HEK293 (cell line): Measurements from ENCODE around the gene ACTN3.
A peak's percentile ranks its signal among the peaks of the same experiment; 100 is the strongest.

ENCODE experiments used
- CTCF ChIA-PET: fragments of 350-600 bp; formaldehyde crosslinking; extraction: SDS; loops from one replicate; lab custom pipeline; 2021; ENCODE audit warnings: antibody characterized with exemption; lab: Yijun Ruan, JAX
- POLR2A ChIA-PET: fragments of 300-600 bp; formaldehyde crosslinking; extraction: SDS; loops from one replicate; lab custom pipeline; 2020; ENCODE audit warnings: antibody characterized with exemption, inconsistent platforms; lab: Yijun Ruan, JAX
- H3K27ac ChIP-seq: fragments of 200-500 bp; sonication (Bioruptor generic); 2 replicates; pipeline ENCODE4 v1.5.1; 2014; ENCODE audit warnings: low read depth, low read length, control low read depth, inconsistent platforms; ENCODE audit errors: extremely low read depth
- H3K36me3 ChIP-seq, 2 experiments: fragments of 200-500 bp in 1 of 2; sonication (Bioruptor generic) in 1 of 2; 1 replicate in 1 of 2; 2 replicates in 1 of 2; pipeline ENCODE4 v1.5.1; 2014 to 2017; ENCODE audit warnings: inconsistent platforms in 2 of 2, low read length in 2 of 2; ENCODE audit not compliant: control insufficient read depth in 2 of 2, insufficient read depth in 1 of 2
- H3K4me1 ChIP-seq: fragments of 200-500 bp; sonication (Bioruptor generic); 2 replicates; pipeline ENCODE4 v1.5.1; 2014; ENCODE audit warnings: mild to moderate bottlenecking, low read length, inconsistent platforms; ENCODE audit not compliant: control insufficient read depth, insufficient read depth
- H3K4me3 ChIP-seq: 2 replicates; pipeline ENCODE4 v1.5.1; 2011; ENCODE audit warnings: low read depth, mild to moderate bottlenecking, control low read depth, low read length, moderate library complexity
- H3K9me3 ChIP-seq: fragments of 200-500 bp; sonication (Bioruptor generic); 2 replicates; pipeline ENCODE4 v1.5.1; 2014; ENCODE audit warnings: low read depth, low read length, inconsistent platforms; ENCODE audit not compliant: control insufficient read depth, insufficient read depth
- CTCF ChIP-seq: fragments of 450-650 bp; formaldehyde crosslinking; IDR thresholded peaks from 2 replicates; pipeline ENCODE4 v1.5.1; 2016; ENCODE audit warnings: missing biosample characterization, missing genetic modification characterization
- MZF1 ChIP-seq: fragments of 450-650 bp; formaldehyde crosslinking; IDR thresholded peaks from 2 replicates; pipeline ENCODE4 v1.5.1; 2017; ENCODE audit warnings: missing biosample characterization, missing genetic modification characterization, borderline replicate concordance
- OSR2 ChIP-seq: fragments of 450-650 bp; formaldehyde crosslinking; IDR thresholded peaks from 2 replicates; pipeline ENCODE4 v1.5.1; 2016; ENCODE audit warnings: missing biosample characterization, missing genetic modification characterization
- SP3 ChIP-seq: fragments of 450-650 bp; formaldehyde crosslinking; IDR thresholded peaks from 2 replicates; pipeline ENCODE4 v1.5.1; 2016; ENCODE audit warnings: missing biosample characterization, missing genetic modification characterization
- WT1 ChIP-seq: fragments of 450-650 bp; formaldehyde crosslinking; IDR thresholded peaks from 2 replicates; pipeline ENCODE4 v1.5.1; 2016; ENCODE audit warnings: missing biosample characterization, missing genetic modification characterization
- ZBTB7A ChIP-seq: fragments of 450-650 bp; formaldehyde crosslinking; IDR thresholded peaks from 2 replicates; pipeline ENCODE4 v1.5.1; 2016; ENCODE audit warnings: low read depth, missing biosample characterization, missing genetic modification characterization
- ZFHX2 ChIP-seq: fragments of 450-650 bp; formaldehyde crosslinking; conservative IDR thresholded peaks from 2 replicates; pipeline ENCODE4 v1.5.1; 2016; ENCODE audit warnings: missing biosample characterization, missing genetic modification characterization
- ZIC2 ChIP-seq: fragments of 450-650 bp; formaldehyde crosslinking; IDR thresholded peaks from 2 replicates; pipeline ENCODE4 v1.5.1; 2016; ENCODE audit warnings: missing biosample characterization, missing genetic modification characterization
- ZNF2 ChIP-seq: fragments of 450-650 bp; formaldehyde crosslinking; IDR thresholded peaks from 2 replicates; pipeline ENCODE4 v1.5.1; 2016; ENCODE audit warnings: missing biosample characterization, missing genetic modification characterization
- ZNF214 ChIP-seq: fragments of 450-650 bp; formaldehyde crosslinking; IDR thresholded peaks from 2 replicates; pipeline ENCODE4 v1.5.1; 2017; ENCODE audit warnings: missing biosample characterization, mild to moderate bottlenecking, missing genetic modification characterization, borderline replicate concordance
- ZNF404 ChIP-seq: fragments of 450-650 bp; formaldehyde crosslinking; IDR thresholded peaks from 2 replicates; pipeline ENCODE4 v1.5.1; 2017; ENCODE audit warnings: missing biosample characterization, missing genetic modification characterization
- ZNF416 ChIP-seq: fragments of 450-650 bp; formaldehyde crosslinking; IDR thresholded peaks from 2 replicates; pipeline ENCODE4 v1.5.1; 2016; ENCODE audit warnings: missing biosample characterization, missing genetic modification characterization
- ZNF449 ChIP-seq: fragments of 450-650 bp; formaldehyde crosslinking; IDR thresholded peaks from 2 replicates; pipeline ENCODE4 v1.5.1; 2017; ENCODE audit warnings: missing biosample characterization, mild to moderate bottlenecking, missing genetic modification characterization, moderate library complexity
- ZNF610 ChIP-seq: fragments of 450-650 bp; formaldehyde crosslinking; IDR thresholded peaks from 2 replicates; pipeline ENCODE4 v1.5.1; 2016; ENCODE audit warnings: missing biosample characterization, missing genetic modification characterization, borderline replicate concordance
- ZNF658 ChIP-seq: fragments of 450-650 bp; formaldehyde crosslinking; IDR thresholded peaks from 2 replicates; pipeline ENCODE4; 2016; ENCODE audit warnings: missing biosample characterization, missing genetic modification characterization
- ZNF791 ChIP-seq: fragments of 450-650 bp; formaldehyde crosslinking; IDR thresholded peaks from 2 replicates; pipeline ENCODE4 v1.5.1; 2016; ENCODE audit warnings: missing biosample characterization, missing genetic modification characterization
- TF ChIP-seq, protein P1 (sequence below): fragments of 450-650 bp; formaldehyde crosslinking; IDR thresholded peaks from 2 replicates; pipeline ENCODE4 v1.5.1; 2016; ENCODE audit warnings: missing biosample characterization, missing genetic modification characterization
- TF ChIP-seq, protein P2 (sequence below): fragments of 450-650 bp; formaldehyde crosslinking; IDR thresholded peaks from 2 replicates; pipeline ENCODE4 v1.5.1; 2017; ENCODE audit warnings: missing biosample characterization, missing genetic modification characterization
- TF ChIP-seq, protein P3 (sequence below): fragments of 450-650 bp; formaldehyde crosslinking; optimal IDR thresholded peaks from 2 replicates; pipeline ENCODE3; 2016; ENCODE audit warnings: missing biosample characterization, mild to moderate bottlenecking, missing genetic modification characterization

ACTN3 gene

GRCh38 chr11:66589996-66590675 is 43.4 kb downstream of the ACTN3 start (continued):
- no peak for TF ChIP-seq MZF1
- no peak for TF ChIP-seq ZNF214 (tag by site-specific recombination)

GRCh38 chr11:66591175-66591574 is 44.5 kb downstream of the ACTN3 start:
- Histone ChIP-seq H3K27ac (no peak overlapping the region), H3K4me1 (no peaks in the 10 kb centered on the region), H3K9me3 (no peaks in the 10 kb centered on the region), H3K36me3 (peaks cover 0 to 8% of the 10 kb centered on the region in 2 experiments; a peak in 2 of 3 replicates), H3K4me3 (no peak overlapping the region)
- POLR2A ChIA-PET: interaction anchor here (3.2 kb wide), 1 partner anchor 26 kb away, joined by 28 read pairs; the partner anchor contains the start of gene RBM14
- CTCF ChIA-PET: interaction anchor here (1.8 to 4.5 kb wide), 2 partner anchors 11 to 243 kb away, joined by 4 to 49 read pairs; no protein-coding TSS in a partner anchor
- TF ChIP-seq ZNF791 (tag by site-specific recombination) (no peak), ZBTB7A (tag by site-specific recombination) (no peak), CTCF (tag by site-specific recombination) (no peak), ZNF404 (tag by site-specific recombination) (no peak), ZFHX2 (tag by site-specific recombination) (no peak), ZNF658 (tag by site-specific recombination) (no peak), OSR2 (tag by site-specific recombination) (no peak)
- TF ChIP-seq, protein P1, sequence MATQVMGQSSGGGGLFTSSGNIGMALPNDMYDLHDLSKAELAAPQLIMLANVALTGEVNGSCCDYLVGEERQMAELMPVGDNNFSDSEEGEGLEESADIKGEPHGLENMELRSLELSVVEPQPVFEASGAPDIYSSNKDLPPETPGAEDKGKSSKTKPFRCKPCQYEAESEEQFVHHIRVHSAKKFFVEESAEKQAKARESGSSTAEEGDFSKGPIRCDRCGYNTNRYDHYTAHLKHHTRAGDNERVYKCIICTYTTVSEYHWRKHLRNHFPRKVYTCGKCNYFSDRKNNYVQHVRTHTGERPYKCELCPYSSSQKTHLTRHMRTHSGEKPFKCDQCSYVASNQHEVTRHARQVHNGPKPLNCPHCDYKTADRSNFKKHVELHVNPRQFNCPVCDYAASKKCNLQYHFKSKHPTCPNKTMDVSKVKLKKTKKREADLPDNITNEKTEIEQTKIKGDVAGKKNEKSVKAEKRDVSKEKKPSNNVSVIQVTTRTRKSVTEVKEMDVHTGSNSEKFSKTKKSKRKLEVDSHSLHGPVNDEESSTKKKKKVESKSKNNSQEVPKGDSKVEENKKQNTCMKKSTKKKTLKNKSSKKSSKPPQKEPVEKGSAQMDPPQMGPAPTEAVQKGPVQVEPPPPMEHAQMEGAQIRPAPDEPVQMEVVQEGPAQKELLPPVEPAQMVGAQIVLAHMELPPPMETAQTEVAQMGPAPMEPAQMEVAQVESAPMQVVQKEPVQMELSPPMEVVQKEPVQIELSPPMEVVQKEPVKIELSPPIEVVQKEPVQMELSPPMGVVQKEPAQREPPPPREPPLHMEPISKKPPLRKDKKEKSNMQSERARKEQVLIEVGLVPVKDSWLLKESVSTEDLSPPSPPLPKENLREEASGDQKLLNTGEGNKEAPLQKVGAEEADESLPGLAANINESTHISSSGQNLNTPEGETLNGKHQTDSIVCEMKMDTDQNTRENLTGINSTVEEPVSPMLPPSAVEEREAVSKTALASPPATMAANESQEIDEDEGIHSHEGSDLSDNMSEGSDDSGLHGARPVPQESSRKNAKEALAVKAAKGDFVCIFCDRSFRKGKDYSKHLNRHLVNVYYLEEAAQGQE: no peak

- ChIA-PET POLR2A (interaction anchor here (0.5 to 3.2 kb wide), 9 partner anchors 20 to 85 kb away, joined by 3 to 28 read pairs (median 5); partner anchors contain the start of genes RBM14, RBM4, RBM4B and ZDHHC24), CTCF (interaction anchor here (0.6 to 4.5 kb wide), 19 partner anchors 9 to 765 kb away, joined by 3 to 49 read pairs (median 4); partner anchors contain the start of genes PELI3 and ZDHHC24)
- Histone ChIP-seq H3K4me3 (peak within 1 kb of the TSS; percentile 67), H3K27ac (peak within 1 kb of the TSS; percentile 11; the same call in 1 of the 2 replicates), H3K36me3 (peaks cover 0 to 12% of the 10 kb centered on the region in 2 experiments; a peak in 2 of 3 replicates), H3K4me1 (no peaks in the 10 kb centered on the region), H3K9me3 (no peaks in the 10 kb centered on the region)
- no peak for TF ChIP-seq ZNF610
- TF ChIP-seq ZNF2 (tag by site-specific recombination): peak; percentile 57; the same call in 1 of the 2 replicates
- no peak for TF ChIP-seq ZNF416 (tag by site-specific recombination)
- 0 out of 2 replicates have a peak, but pooled peaks have one; percentile 21 for TF ChIP-seq WT1
- peak; percentile 15; the same call in 1 of the 2 replicates for TF ChIP-seq SP3 (tag by site-specific recombination)
- TF ChIP-seq, protein P2, sequence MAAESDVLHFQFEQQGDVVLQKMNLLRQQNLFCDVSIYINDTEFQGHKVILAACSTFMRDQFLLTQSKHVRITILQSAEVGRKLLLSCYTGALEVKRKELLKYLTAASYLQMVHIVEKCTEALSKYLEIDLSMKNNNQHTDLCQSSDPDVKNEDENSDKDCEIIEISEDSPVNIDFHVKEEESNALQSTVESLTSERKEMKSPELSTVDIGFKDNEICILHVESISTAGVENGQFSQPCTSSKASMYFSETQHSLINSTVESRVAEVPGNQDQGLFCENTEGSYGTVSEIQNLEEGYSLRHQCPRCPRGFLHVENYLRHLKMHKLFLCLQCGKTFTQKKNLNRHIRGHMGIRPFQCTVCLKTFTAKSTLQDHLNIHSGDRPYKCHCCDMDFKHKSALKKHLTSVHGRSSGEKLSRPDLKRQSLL (tag by site-specific recombination): peak; percentile 99
- 0 out of 2 replicates have a peak, but pooled peaks have one; percentile 27 for TF ChIP-seq ZNF449 (tag by site-specific recombination)
- TF ChIP-seq ZIC2 (tag by site-specific recombination): peak; percentile 78
- TF ChIP-seq, protein P3, sequence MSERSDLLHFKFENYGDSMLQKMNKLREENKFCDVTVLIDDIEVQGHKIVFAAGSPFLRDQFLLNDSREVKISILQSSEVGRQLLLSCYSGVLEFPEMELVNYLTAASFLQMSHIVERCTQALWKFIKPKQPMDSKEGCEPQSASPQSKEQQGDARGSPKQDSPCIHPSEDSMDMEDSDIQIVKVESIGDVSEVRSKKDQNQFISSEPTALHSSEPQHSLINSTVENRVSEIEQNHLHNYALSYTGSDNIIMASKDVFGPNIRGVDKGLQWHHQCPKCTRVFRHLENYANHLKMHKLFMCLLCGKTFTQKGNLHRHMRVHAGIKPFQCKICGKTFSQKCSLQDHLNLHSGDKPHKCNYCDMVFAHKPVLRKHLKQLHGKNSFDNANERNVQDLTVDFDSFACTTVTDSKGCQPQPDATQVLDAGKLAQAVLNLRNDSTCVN: peak; percentile 58
Measured at GRCh38 chr11:66592457-66593302, 46.0 kb downstream of the ACTN3 start, which contains the start of the genes CCDC87 and CCS. Gene CCDC87 (minus strand): TSS chr11:66593063. CDS start chr11:66593015, 48 bp downstream. Gene CCS (plus strand): TSS chr11:66593185. CDS start chr11:66593262, 77 bp downstream.
